Right lobe of liver (tissue), 6 donors: ENCODE results near the gene DOCK3. TPM values are rescaled to one million over a fixed set of nuclear protein-coding genes. Genes with fewer than 3 reads are reported as not detected.

Source experiments
- ATAC-seq, 4 donors: fragments of 200-7000 bp; cut with Tn5 transposase; one replicate each; pipeline ENCODE4 v1.9.1; 2020; ENCODE audit warnings: mild to moderate bottlenecking in 4 of 4, moderate library complexity in 4 of 4
- DNase-seq, 3 donors: peaks; one replicate each; pipeline ENCODE4 v3.0.0-alpha.2; 2020
- H3K27ac ChIP-seq, 3 donors: fragments of 200-600 bp; one replicate each; pipeline ENCODE4 v1.8.0; 2022
- H3K27me3 ChIP-seq, 2 donors: fragments of 200-600 bp; one replicate each; pipeline ENCODE4 v1.8.0; 2022
- H3K36me3 ChIP-seq, 4 donors: fragments of 200-600 bp; sonication (generic) in 1 of 4; one replicate each; pipeline versions ENCODE4 v1.5.1 to v1.8.0; 2017 to 2022; ENCODE audit warnings: control low read depth in 1 of 4
- H3K4me1 ChIP-seq, 4 donors: fragments of 200-600 bp; sonication (generic) in 1 of 4; one replicate each; pipeline versions ENCODE4 v1.5.1 to v1.8.0; 2017 to 2022; ENCODE audit warnings: control low read depth in 1 of 4
- H3K4me3 ChIP-seq, 3 donors: fragments of 200-600 bp; one replicate each; pipeline ENCODE4 v1.8.0; 2022
- H3K9me3 ChIP-seq, 4 donors: fragments of 200-600 bp; sonication (generic) in 1 of 4; one replicate each; pipeline versions ENCODE4 v1.5.1 to v1.8.0; 2017 to 2022; ENCODE audit warnings: control low read depth in 1 of 4
- POLR2A ChIP-seq: fragments of 450-650 bp; IDR thresholded peaks from one replicate; pipeline ENCODE4 v1.6.1; 2017; ENCODE audit warnings: antibody characterized with exemption, mild to moderate bottlenecking
- WGBS: methylation state at CpG from one replicate; pipeline ENCODE4 v1.1.6; 2018; ENCODE audit warnings: low coverage, low lambda C conversion rate; ENCODE audit not compliant: insufficient coverage; ENCODE audit errors: missing lambda C conversion rate; 5-methylcytosine and 5-hydroxymethylcytosine counted together
- intact Hi-C, 2 donors: fragments of 100-400 bp; cut with DNase I; formaldehyde crosslinking; loops; one replicate each; pipeline versions ENCODE4 v1.11.2 to v1.14.1; 2022
- total RNA-seq, 6 experiments: library from RNA; depleted of rRNA in 2 of 6; stranded (reverse); fragments of >200 nt in 2 of 6; fragmentation: NEBNext Ultra II Directional in 3 of 6; extraction: Animal tissue kit (Norgen Biotek cat#: 25700) in 3 of 6; gene quantifications; one replicate each; pipeline versions ENCODE4 v1.1.0 to v1.2.4, GENCODE V29; 2016 to 2023
- TF ChIP-seq, protein P1 (sequence below), 4 donors: fragments of 200-600 bp in 3 of 4; fragments of 450-650 bp in 1 of 4; IDR thresholded peaks; one replicate each; pipeline versions ENCODE4 v1.5.1 to v1.8.0; 2016 to 2022; ENCODE audit warnings: antibody characterized with exemption in 4 of 4, mild to moderate bottlenecking in 2 of 4
- donor health status: DM: no; HTN: yes; CAD: no.
- donor health status: DM: no; HTN: no; CAD: no.
- donor health status: DM: no; HTN: no; CAD: no.
- donor health status: DM: no; HTN: yes; CAD: no.
- donor health status: DM: no; HTN: yes; CAD: no.

Gene DOCK3
- total RNA-seq, 6 experiments from 2014 or later: 0.04 to 0.06 (median 0.06) TPM; not detected in 3

- intact Hi-C loops: no loop called here
- ATAC-seq: no peak
- Histone ChIP-seq H3K27ac (no peak overlapping the region), H3K4me3 (no peak overlapping the region), H3K9me3 (no peaks in the 10 kb centered on the region), H3K4me1 (no peaks in the 10 kb centered on the region), H3K36me3 (peaks cover 0 to 20% (median 7%) of the 10 kb centered on the region in 4 donors), H3K27me3 (no peaks in the 10 kb centered on the region)
- no peak for DNase-seq
- no peak for TF ChIP-seq POLR2A
- TF ChIP-seq, protein P1, sequence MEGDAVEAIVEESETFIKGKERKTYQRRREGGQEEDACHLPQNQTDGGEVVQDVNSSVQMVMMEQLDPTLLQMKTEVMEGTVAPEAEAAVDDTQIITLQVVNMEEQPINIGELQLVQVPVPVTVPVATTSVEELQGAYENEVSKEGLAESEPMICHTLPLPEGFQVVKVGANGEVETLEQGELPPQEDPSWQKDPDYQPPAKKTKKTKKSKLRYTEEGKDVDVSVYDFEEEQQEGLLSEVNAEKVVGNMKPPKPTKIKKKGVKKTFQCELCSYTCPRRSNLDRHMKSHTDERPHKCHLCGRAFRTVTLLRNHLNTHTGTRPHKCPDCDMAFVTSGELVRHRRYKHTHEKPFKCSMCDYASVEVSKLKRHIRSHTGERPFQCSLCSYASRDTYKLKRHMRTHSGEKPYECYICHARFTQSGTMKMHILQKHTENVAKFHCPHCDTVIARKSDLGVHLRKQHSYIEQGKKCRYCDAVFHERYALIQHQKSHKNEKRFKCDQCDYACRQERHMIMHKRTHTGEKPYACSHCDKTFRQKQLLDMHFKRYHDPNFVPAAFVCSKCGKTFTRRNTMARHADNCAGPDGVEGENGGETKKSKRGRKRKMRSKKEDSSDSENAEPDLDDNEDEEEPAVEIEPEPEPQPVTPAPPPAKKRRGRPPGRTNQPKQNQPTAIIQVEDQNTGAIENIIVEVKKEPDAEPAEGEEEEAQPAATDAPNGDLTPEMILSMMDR (IDR thresholded peaks at IDR 0.05): no peak
- WGBS: no CpG with 5 or more reads among the region's 1 CpG
These were observed 32.3 kb upstream of the DOCK3 start for GRCh38 chr3:50642382-50642781.

- ATAC-seq (no peak), DNase-seq (no peak)
- no peaks in the 10 kb centered on the region for H3K4me1 ChIP-seq
- no peaks in the 10 kb centered on the region for H3K27me3 ChIP-seq
- H3K36me3 ChIP-seq: peaks cover 0 to 20% (median 7%) of the 10 kb centered on the region in 4 donors
- no peak for TF ChIP-seq POLR2A
- TF ChIP-seq, protein P1 (IDR thresholded peaks at IDR 0.05): no peak
- no peak overlapping the region for H3K4me3 ChIP-seq
- no peak overlapping the region for H3K27ac ChIP-seq
- H3K9me3 ChIP-seq: no peaks in the 10 kb centered on the region
- intact Hi-C loops: no loop called here
- 69% methylated on average over 6 of the region's 7 CpGs for WGBS
These were observed 30.2 kb upstream of the DOCK3 start for GRCh38 chr3:50644561-50644960.

GRCh38 chr3:50645378-50645777 lies 29.3 kb upstream of the DOCK3 start:
- ATAC-seq (no peak), DNase-seq (no peak)
- Histone ChIP-seq H3K27ac (no peak overlapping the region), H3K27me3 (no peaks in the 10 kb centered on the region), H3K9me3 (no peaks in the 10 kb centered on the region), H3K4me1 (no peaks in the 10 kb centered on the region), H3K4me3 (no peak overlapping the region), H3K36me3 (peaks cover 0 to 20% (median 7%) of the 10 kb centered on the region in 4 donors)
- WGBS: no CpG with 5 or more reads among the region's 2 CpGs
- TF ChIP-seq POLR2A: no peak
- TF ChIP-seq, protein P1 (IDR thresholded peaks at IDR 0.05): no peak
- intact Hi-C loops: no loop called here

- no CpG with 5 or more reads among the region's 6 CpGs for WGBS
- H3K9me3 ChIP-seq: no peaks in the 10 kb centered on the region
- H3K27me3 ChIP-seq: no peaks in the 10 kb centered on the region
- ATAC-seq: no peak
- H3K27ac ChIP-seq: no peak overlapping the region
- H3K4me1 ChIP-seq: no peaks in the 10 kb centered on the region
- peaks cover 0 to 9% (median under 1%) of the 10 kb centered on the region in 4 donors for H3K36me3 ChIP-seq
- no peak for DNase-seq
- intact Hi-C loops: no loop called here
- no peak for TF ChIP-seq POLR2A
- TF ChIP-seq, protein P1 (IDR thresholded peaks at IDR 0.05): no peak
- H3K4me3 ChIP-seq: no peak overlapping the region
These were observed 26.4 kb upstream of the DOCK3 start for GRCh38 chr3:50648313-50648712.

GRCh38 chr3:50648944-50649343 lies 25.8 kb upstream of the DOCK3 start:
- WGBS: 80% methylated on average over 1 of the region's 2 CpGs
- ATAC-seq (no peak), DNase-seq (no peak)
- H3K4me1 ChIP-seq: no peaks in the 10 kb centered on the region
- H3K36me3 ChIP-seq: peaks cover 0 to 9% (median 0%) of the 10 kb centered on the region in 4 donors
- H3K4me3 ChIP-seq: no peak overlapping the region
- no peaks in the 10 kb centered on the region for H3K9me3 ChIP-seq
- H3K27me3 ChIP-seq: no peaks in the 10 kb centered on the region
- no peak overlapping the region for H3K27ac ChIP-seq
- intact Hi-C loops: no loop called here
- TF ChIP-seq, protein P1 (IDR thresholded peaks at IDR 0.05): no peak
- no peak for TF ChIP-seq POLR2A
